HCT116 (cell line): ENCODE measurements around the gene ERC1. TPM values are rescaled to one million over a fixed set of nuclear protein-coding genes. Genes with fewer than 3 reads are reported as not detected.

ENCODE experiments used
- ATAC-seq: fragments of 200-7000 bp; cut with Tn5 transposase; 2 replicates; pipeline ENCODE4 v1.9.1; 2020; ENCODE audit warnings: mild to moderate bottlenecking, moderate library complexity
- BruUV-seq: library from RNA; stranded (reverse); fragments of 400-500 nt; replicated peaks from 2 replicates; lab custom pipeline; 2021; lab: Mats Ljungman, UMichigan
- CTCF ChIA-PET: fragments of 300-600 bp; sonication (Branson Sonifier 250); formaldehyde crosslinking; loops from one replicate; lab custom pipeline; 2021; ENCODE audit warnings: antibody characterized with exemption; lab: Charles Lee
- POLR2A ChIA-PET: fragments of 300-600, 350-600 bp; sonication (Branson Sonifier 250); formaldehyde crosslinking; loops from one replicate; lab custom pipeline; 2021; ENCODE audit warnings: antibody characterized with exemption; lab: Charles Lee
- RAD21 ChIA-PET, 2 experiments: fragments of 300-600 bp; sonication (Branson Sonifier 250); formaldehyde crosslinking; loops; one replicate each; lab custom pipeline; 2023; ENCODE audit warnings: low total read pairs in 2 of 2; ENCODE audit not compliant: uncharacterized antibody in 2 of 2, unreplicated experiment in 2 of 2, low non-redundant PET in 1 of 2; lab: Charles Lee
- DNase-seq: peaks from one replicate; pipeline ENCODE4 v3.0.0-alpha.2; 2010; ENCODE audit warnings: low read depth, low spot score
- H2AFZ ChIP-seq: fragments of 200-600 bp; shearing (Covaris generic), sonication (generic); 2 replicates; pipeline ENCODE4 v1.6.1; 2017; ENCODE audit warnings: low read depth, mixed run types, mixed read lengths, antibody characterized with exemption, low read length; ENCODE audit not compliant: poor library complexity, severe bottlenecking
- H3K27ac ChIP-seq: 2 replicates; pipeline ENCODE4 v1.5.1; 2012; ENCODE audit warnings: low read depth, low read length
- H3K27me3 ChIP-seq: fragments of 200-600 bp; sonication (generic); 2 replicates; pipeline ENCODE4 v1.6.1; 2016; ENCODE audit warnings: mixed run types, low read length, mixed read lengths; ENCODE audit not compliant: insufficient read depth
- H3K36me3 ChIP-seq, 2 experiments: fragments of 200-500 bp in 1 of 2; fragments of 200-600 bp in 1 of 2; sonication (Bioruptor generic) in 1 of 2; sonication (generic) in 1 of 2; 2 replicates each; pipeline versions ENCODE4 v1.5.1 to v1.6.1; 2014 to 2016; ENCODE audit warnings: low read length in 2 of 2, inconsistent platforms in 1 of 2, mixed read lengths in 1 of 2, mixed run types in 1 of 2; ENCODE audit not compliant: insufficient read depth in 2 of 2, control insufficient read depth in 1 of 2
- H3K4me1 ChIP-seq, 2 experiments: fragments of 200-600 bp in 1 of 2; sonication (generic) in 1 of 2; 2 replicates each; pipeline versions ENCODE4 v1.5.1 to v1.6.1; 2012 to 2017; ENCODE audit warnings: low read length in 2 of 2, inconsistent platforms in 1 of 2, mild to moderate bottlenecking in 1 of 2, mixed read lengths in 1 of 2, mixed run types in 1 of 2, moderate library complexity in 1 of 2; ENCODE audit not compliant: insufficient read depth in 2 of 2, control insufficient read depth in 1 of 2
- H3K4me2 ChIP-seq: fragments of 200-600 bp; sonication (generic); 2 replicates; pipeline ENCODE4 v1.6.1; 2017; ENCODE audit warnings: mixed run types, low read length, mixed read lengths
- H3K4me3 ChIP-seq, 2 experiments: fragments of 200-600 bp in 1 of 2; sonication (generic) in 1 of 2; replicated peaks in 1 of 2; 2 replicates each; pipeline ENCODE4 v1.5.1; 2011 to 2016; ENCODE audit warnings: low read length in 2 of 2, control low read depth in 1 of 2, low read depth in 1 of 2, mild to moderate bottlenecking in 1 of 2, mixed read lengths in 1 of 2, mixed run types in 1 of 2
- H3K79me2 ChIP-seq: fragments of 200-600 bp; sonication (generic); 2 replicates; pipeline ENCODE4 v1.6.1; 2017; ENCODE audit warnings: mild to moderate bottlenecking, mixed run types, low read length, moderate library complexity, mixed read lengths; ENCODE audit not compliant: insufficient read depth
- H3K9ac ChIP-seq: fragments of 200-600 bp; sonication (generic); 2 replicates; pipeline ENCODE4 v1.6.1; 2016; ENCODE audit warnings: low read length, mixed read lengths
- H3K9me2 ChIP-seq: fragments of 200-600 bp; sonication (generic), shearing (Covaris generic); 2 replicates; pipeline ENCODE4 v1.6.1; 2017; ENCODE audit warnings: mixed run types, mild to moderate bottlenecking, moderate library complexity; ENCODE audit not compliant: insufficient read depth
- H3K9me3 ChIP-seq, 2 experiments: fragments of 200-500 bp in 1 of 2; fragments of 200-600 bp in 1 of 2; sonication (Bioruptor generic) in 1 of 2; sonication (generic) in 1 of 2; 2 replicates each; pipeline ENCODE4 v1.6.1; 2014 to 2017; ENCODE audit warnings: low read length in 2 of 2, mixed read lengths in 2 of 2, inconsistent platforms in 1 of 2, low read depth in 1 of 2, mild to moderate bottlenecking in 1 of 2, mixed run types in 1 of 2, moderate library complexity in 1 of 2; ENCODE audit not compliant: control insufficient read depth in 1 of 2, insufficient read depth in 1 of 2
- H4K20me1 ChIP-seq: fragments of 200-600 bp; sonication (generic), shearing (Covaris generic); 2 replicates; pipeline ENCODE4 v1.6.1; 2017; ENCODE audit warnings: mixed run types, mild to moderate bottlenecking, moderate library complexity; ENCODE audit not compliant: insufficient read depth
- CBX3 ChIP-seq: IDR thresholded peaks from 2 replicates; pipeline ENCODE4 v1.6.1; 2012; ENCODE audit warnings: low read depth
- SIN3A ChIP-seq: IDR thresholded peaks from 2 replicates; pipeline ENCODE4 v1.6.1; 2012; ENCODE audit warnings: low read depth
- SP1 ChIP-seq: IDR thresholded peaks from 2 replicates; pipeline ENCODE4 v1.6.1; 2012; ENCODE audit warnings: low read depth
- YY1 ChIP-seq: IDR thresholded peaks from 2 replicates; pipeline ENCODE4 v1.6.1; 2011; ENCODE audit warnings: low read length, low read depth, moderate library complexity, mild to moderate bottlenecking; ENCODE audit not compliant: insufficient replicate concordance; ENCODE audit errors: extremely low read depth
- ZNF274 ChIP-seq: fragments of 200-500 bp; sonication (Bioruptor generic); IDR thresholded peaks from 2 replicates; pipeline ENCODE4 v1.6.1; 2014; ENCODE audit warnings: mild to moderate bottlenecking, low read depth, low read length, inconsistent platforms
- intact Hi-C: fragments of 100-400 bp; cut with micrococcal nuclease; formaldehyde crosslinking; loops from 2 replicates; pipeline ENCODE4 v1.10.0; 2022
- total RNA-seq: library from RNA; stranded (reverse); gene quantifications from one replicate; pipeline ENCODE4 v1.2.1, GENCODE V29; 2021; ENCODE audit not compliant: unreplicated experiment
- TF ChIP-seq, protein P1 (sequence below): IDR thresholded peaks from 2 replicates; pipeline ENCODE4 v1.6.1; 2011; ENCODE audit warnings: mild to moderate bottlenecking, low read length, moderate library complexity; ENCODE audit not compliant: insufficient replicate concordance; ENCODE audit errors: extremely low read depth
- TF ChIP-seq, protein P2 (sequence below): IDR thresholded peaks from 2 replicates; pipeline ENCODE4 v1.6.1; 2012
- TF ChIP-seq, protein P3 (sequence below): IDR thresholded peaks from 2 replicates; pipeline ENCODE4 v1.6.1; 2012; ENCODE audit warnings: low read depth

ERC1 gene
- total RNA-seq, 1 experiment from 2014 or later, result 41.9 TPM

- no peak overlapping the region for H3K4me3 ChIP-seq
- CTCF ChIA-PET, result no interaction called here
- BruUV-seq, result no TSS peak
- RAD21 ChIA-PET, result no interaction called here
- no peaks in the 10 kb centered on the region for H3K27me3 ChIP-seq
- ATAC-seq (no peak), DNase-seq (no peak)
- no peaks in the 10 kb centered on the region for H3K79me2 ChIP-seq
- intact Hi-C loops, result no loop called here
- H3K9me2 ChIP-seq, result no peaks in the 10 kb centered on the region
- POLR2A ChIA-PET, result no interaction called here
- no peak overlapping the region for H3K27ac ChIP-seq
- H3K36me3 ChIP-seq, result no peaks in the 10 kb centered on the region
- H3K9me3 ChIP-seq, result no peaks in the 10 kb centered on the region
- H2AFZ ChIP-seq, result no peak overlapping the region
- no peak overlapping the region for H3K4me2 ChIP-seq
- TF ChIP-seq SIN3A, result no peak
- no peak for TF ChIP-seq ZNF274
- no peak for TF ChIP-seq YY1
- TF ChIP-seq CBX3, result no peak
- TF ChIP-seq, protein P1, sequence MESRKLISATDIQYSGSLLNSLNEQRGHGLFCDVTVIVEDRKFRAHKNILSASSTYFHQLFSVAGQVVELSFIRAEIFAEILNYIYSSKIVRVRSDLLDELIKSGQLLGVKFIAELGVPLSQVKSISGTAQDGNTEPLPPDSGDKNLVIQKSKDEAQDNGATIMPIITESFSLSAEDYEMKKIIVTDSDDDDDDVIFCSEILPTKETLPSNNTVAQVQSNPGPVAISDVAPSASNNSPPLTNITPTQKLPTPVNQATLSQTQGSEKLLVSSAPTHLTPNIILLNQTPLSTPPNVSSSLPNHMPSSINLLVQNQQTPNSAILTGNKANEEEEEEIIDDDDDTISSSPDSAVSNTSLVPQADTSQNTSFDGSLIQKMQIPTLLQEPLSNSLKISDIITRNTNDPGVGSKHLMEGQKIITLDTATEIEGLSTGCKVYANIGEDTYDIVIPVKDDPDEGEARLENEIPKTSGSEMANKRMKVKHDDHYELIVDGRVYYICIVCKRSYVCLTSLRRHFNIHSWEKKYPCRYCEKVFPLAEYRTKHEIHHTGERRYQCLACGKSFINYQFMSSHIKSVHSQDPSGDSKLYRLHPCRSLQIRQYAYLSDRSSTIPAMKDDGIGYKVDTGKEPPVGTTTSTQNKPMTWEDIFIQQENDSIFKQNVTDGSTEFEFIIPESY, result no peak
- TF ChIP-seq, protein P2, sequence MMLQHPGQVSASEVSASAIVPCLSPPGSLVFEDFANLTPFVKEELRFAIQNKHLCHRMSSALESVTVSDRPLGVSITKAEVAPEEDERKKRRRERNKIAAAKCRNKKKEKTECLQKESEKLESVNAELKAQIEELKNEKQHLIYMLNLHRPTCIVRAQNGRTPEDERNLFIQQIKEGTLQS, result no peak
- H3K4me1 ChIP-seq, result no peaks in the 10 kb centered on the region
- no peaks in the 10 kb centered on the region for H4K20me1 ChIP-seq
- no peak overlapping the region for H3K9ac ChIP-seq
These were observed 215.2 kb downstream of the ERC1 start for GRCh38 chr12:1206118-1206734.

GRCh38 chr12:1207276-1207675 lies 216.3 kb downstream of the ERC1 start:
- H3K4me2 ChIP-seq, result no peak overlapping the region
- RAD21 ChIA-PET, result no interaction called here
- intact Hi-C loops, result no loop called here
- no peaks in the 10 kb centered on the region for H3K9me3 ChIP-seq
- H3K9ac ChIP-seq, result no peak overlapping the region
- H3K27me3 ChIP-seq, result no peaks in the 10 kb centered on the region
- CTCF ChIA-PET, result no interaction called here
- no peak overlapping the region for H2AFZ ChIP-seq
- H3K9me2 ChIP-seq, result no peaks in the 10 kb centered on the region
- DNase-seq, result no peak
- H3K36me3 ChIP-seq, result no peaks in the 10 kb centered on the region
- POLR2A ChIA-PET, result no interaction called here
- no peak overlapping the region for H3K27ac ChIP-seq
- BruUV-seq, result no TSS peak
- no peak overlapping the region for H3K4me3 ChIP-seq
- H3K4me1 ChIP-seq, result no peaks in the 10 kb centered on the region
- no peaks in the 10 kb centered on the region; the same call in 1 of the 2 replicates for H4K20me1 ChIP-seq
- no peaks in the 10 kb centered on the region for H3K79me2 ChIP-seq
- ATAC-seq, result no peak
- no peak for TF ChIP-seq YY1
- TF ChIP-seq SIN3A, result no peak
- TF ChIP-seq, protein P3, sequence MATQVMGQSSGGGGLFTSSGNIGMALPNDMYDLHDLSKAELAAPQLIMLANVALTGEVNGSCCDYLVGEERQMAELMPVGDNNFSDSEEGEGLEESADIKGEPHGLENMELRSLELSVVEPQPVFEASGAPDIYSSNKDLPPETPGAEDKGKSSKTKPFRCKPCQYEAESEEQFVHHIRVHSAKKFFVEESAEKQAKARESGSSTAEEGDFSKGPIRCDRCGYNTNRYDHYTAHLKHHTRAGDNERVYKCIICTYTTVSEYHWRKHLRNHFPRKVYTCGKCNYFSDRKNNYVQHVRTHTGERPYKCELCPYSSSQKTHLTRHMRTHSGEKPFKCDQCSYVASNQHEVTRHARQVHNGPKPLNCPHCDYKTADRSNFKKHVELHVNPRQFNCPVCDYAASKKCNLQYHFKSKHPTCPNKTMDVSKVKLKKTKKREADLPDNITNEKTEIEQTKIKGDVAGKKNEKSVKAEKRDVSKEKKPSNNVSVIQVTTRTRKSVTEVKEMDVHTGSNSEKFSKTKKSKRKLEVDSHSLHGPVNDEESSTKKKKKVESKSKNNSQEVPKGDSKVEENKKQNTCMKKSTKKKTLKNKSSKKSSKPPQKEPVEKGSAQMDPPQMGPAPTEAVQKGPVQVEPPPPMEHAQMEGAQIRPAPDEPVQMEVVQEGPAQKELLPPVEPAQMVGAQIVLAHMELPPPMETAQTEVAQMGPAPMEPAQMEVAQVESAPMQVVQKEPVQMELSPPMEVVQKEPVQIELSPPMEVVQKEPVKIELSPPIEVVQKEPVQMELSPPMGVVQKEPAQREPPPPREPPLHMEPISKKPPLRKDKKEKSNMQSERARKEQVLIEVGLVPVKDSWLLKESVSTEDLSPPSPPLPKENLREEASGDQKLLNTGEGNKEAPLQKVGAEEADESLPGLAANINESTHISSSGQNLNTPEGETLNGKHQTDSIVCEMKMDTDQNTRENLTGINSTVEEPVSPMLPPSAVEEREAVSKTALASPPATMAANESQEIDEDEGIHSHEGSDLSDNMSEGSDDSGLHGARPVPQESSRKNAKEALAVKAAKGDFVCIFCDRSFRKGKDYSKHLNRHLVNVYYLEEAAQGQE, result no peak
- no peak for TF ChIP-seq SP1
